B cell (primary cell): ENCODE measurements around the gene ENDOG. TPM values are rescaled to one million over a fixed set of nuclear protein-coding genes. Genes with fewer than 3 reads are reported as not detected.
"Not testable (repeated sequence)": the region's sequence is repeated elsewhere in the genome, so short reads cannot be mapped to it uniquely, and the experiment has no call there.

ENCODE experiments used
- ATAC-seq: fragments of 200-7000 bp; cut with Tn5 transposase; one replicate; pipeline ENCODE4 v1.10.0; 2021; ENCODE audit warnings: low read depth, mild to moderate bottlenecking, moderate number of reproducible peaks, moderate library complexity
- CTCF ChIA-PET: fragments of 350-600 bp; sonication (Branson Sonifier 250); formaldehyde crosslinking; loops from one replicate; lab custom pipeline; 2021; ENCODE audit warnings: antibody characterized with exemption, inconsistent platforms; lab: Charles Lee
- POLR2A ChIA-PET: fragments of 350-600 bp; sonication (Branson Sonifier 250); formaldehyde crosslinking; loops from one replicate; lab custom pipeline; 2021; ENCODE audit warnings: antibody characterized with exemption; lab: Charles Lee
- DNase-seq: peaks from one replicate; pipeline ENCODE4 v3.0.0; 2013
- H2AFZ ChIP-seq: 2 replicates; pipeline ENCODE4 v1.6.1; 2012; ENCODE audit warnings: mild to moderate bottlenecking, low read depth, low read length; ENCODE audit not compliant: insufficient read depth, poor library complexity, severe bottlenecking
- H3K27ac ChIP-seq, 2 donors: 1 replicate in 1 of 2; 2 replicates in 1 of 2; pipeline ENCODE4 v1.5.1; 2012 to 2013; ENCODE audit warnings: low read length in 2 of 2, mild to moderate bottlenecking in 2 of 2, moderate library complexity in 1 of 2
- H3K27me3 ChIP-seq, 4 experiments: fragments of 200-600 bp in 1 of 4; sonication (generic) in 1 of 4; replicated peaks in 1 of 4; 1 replicate in 2 of 4; 2 replicates in 2 of 4; pipeline versions ENCODE4 v1.6.1 to v1.7.0; 2013 to 2016; ENCODE audit warnings: low read length in 3 of 4, mild to moderate bottlenecking in 2 of 4, mixed read lengths in 1 of 4, moderate library complexity in 1 of 4; ENCODE audit not compliant: insufficient read depth in 4 of 4, control insufficient read depth in 3 of 4; ENCODE audit errors: control extremely low read depth in 1 of 4
- H3K36me3 ChIP-seq, 2 experiments: replicated peaks in 1 of 2; 1 replicate in 1 of 2; 2 replicates in 1 of 2; pipeline versions ENCODE4 v1.6.1 to v1.7.1; 2013; ENCODE audit warnings: low read length in 1 of 2; ENCODE audit not compliant: insufficient read depth in 2 of 2, control insufficient read depth in 1 of 2; ENCODE audit errors: control extremely low read depth in 1 of 2, extremely low read depth in 1 of 2
- H3K4me1 ChIP-seq, 2 donors: fragments of 200-600 bp in 1 of 2; sonication (generic) in 1 of 2; 1 replicate in 1 of 2; 2 replicates in 1 of 2; pipeline versions ENCODE4 v1.5.1 to v1.6.1; 2013 to 2017; ENCODE audit warnings: low read length in 2 of 2; ENCODE audit not compliant: control insufficient read depth in 2 of 2, insufficient read depth in 2 of 2
- H3K4me2 ChIP-seq: replicated peaks from 2 replicates; pipeline ENCODE3; 2012; ENCODE audit warnings: mild to moderate bottlenecking, low read depth, low read length; ENCODE audit not compliant: poor library complexity, severe bottlenecking
- H3K4me3 ChIP-seq, 5 experiments: fragments of 200-600 bp in 1 of 5; sonication (generic) in 1 of 5; 1 replicate in 3 of 5; 2 replicates in 2 of 5; pipeline versions ENCODE4 v1.5.1 to v1.7.0; 2011 to 2016; ENCODE audit warnings: low read length in 4 of 5, mild to moderate bottlenecking in 4 of 5, low read depth in 2 of 5, control low read depth in 1 of 5, moderate library complexity in 1 of 5; ENCODE audit not compliant: insufficient read depth in 1 of 5; ENCODE audit errors: control extremely low read depth in 1 of 5, extremely low read depth in 1 of 5
- H3K79me2 ChIP-seq: fragments of 200-600 bp; sonication (generic); one replicate; pipeline ENCODE4 v1.6.0; 2016; ENCODE audit warnings: low read length; ENCODE audit not compliant: control insufficient read depth, insufficient read depth
- H3K9ac ChIP-seq: fragments of 200-600 bp; sonication (generic); 2 replicates; pipeline ENCODE4 v1.6.1; 2017; ENCODE audit warnings: mild to moderate bottlenecking, low read length, moderate library complexity
- H3K9me3 ChIP-seq, 3 donors: one replicate each; pipeline versions ENCODE4 v1.6.1 to v1.7.1; 2013; ENCODE audit warnings: low read length in 2 of 3; ENCODE audit not compliant: control insufficient read depth in 2 of 3, insufficient read depth in 1 of 3; ENCODE audit errors: control extremely low read depth in 1 of 3
- H4K20me1 ChIP-seq: 2 replicates; pipeline ENCODE4 v1.6.0; 2012; ENCODE audit warnings: mild to moderate bottlenecking, low read length; ENCODE audit not compliant: insufficient read depth, control insufficient read depth, poor library complexity, severe bottlenecking
- H3K27ac Mint-ChIP-seq: one replicate; pipeline ENCODE4 v1.8.0; 2021; ENCODE audit warnings: mixed read lengths
- H3K27me3 Mint-ChIP-seq: one replicate; pipeline ENCODE4 v1.8.0; 2021; ENCODE audit warnings: mixed read lengths
- H3K4me1 Mint-ChIP-seq: one replicate; pipeline ENCODE4 v1.8.0; 2021; ENCODE audit warnings: mixed read lengths
- H3K4me3 Mint-ChIP-seq: one replicate; pipeline ENCODE4 v1.8.0; 2021; ENCODE audit warnings: mixed read lengths
- H3K9me3 Mint-ChIP-seq: one replicate; pipeline ENCODE4 v1.8.0; 2022; ENCODE audit warnings: mixed read lengths; ENCODE audit not compliant: insufficient read depth
- EZH2 ChIP-seq: IDR thresholded peaks from 2 replicates; pipeline ENCODE4 v1.6.1; 2012; ENCODE audit warnings: borderline replicate concordance, low read depth, mild to moderate bottlenecking, moderate library complexity, low read length; ENCODE audit not compliant: insufficient read depth, poor library complexity, severe bottlenecking
- WGBS: methylation state at CpG from one replicate; pipeline ENCODE4 v1.1.5; 2013; ENCODE audit warnings: missing lambda C conversion rate; ENCODE audit not compliant: insufficient coverage; 5-methylcytosine and 5-hydroxymethylcytosine counted together
- intact Hi-C: fragments of 100-400 bp; cut with micrococcal nuclease; formaldehyde crosslinking; loops from one replicate; pipeline ENCODE4 v1.10.0; 2022
- polyA plus RNA-seq: library from polyadenylated mRNA; depleted of rRNA; stranded (reverse); fragments of >200 nt; gene quantifications from 2 replicates; pipeline ENCODE4 v1.2.3, GENCODE V29; 2012
- total RNA-seq, 2 donors: library from RNA; stranded (reverse); fragments of 120-200 nt in 1 of 2; gene quantifications; 1 replicate in 1 of 2; 2 replicates in 1 of 2; pipeline versions ENCODE4 v1.2.3 to v1.2.4, GENCODE V29; 2013 to 2022
- TF ChIP-seq, protein P1 (sequence below): fragments of 200-600 bp; IDR thresholded peaks from one replicate; pipeline ENCODE4 v1.8.0; 2022; ENCODE audit warnings: antibody characterized with exemption, mild to moderate bottlenecking

Gene ENDOG
- total and polyA plus RNA-seq, 2 donors (not counting 1 experiment from before 2014, with no cell fraction given) = 12.5 to 19.3 TPM

- H3K79me2 ChIP-seq = peaks cover 15% of the 10 kb centered on the region
- H3K27me3 ChIP-seq = no peaks in the 10 kb centered on the region
- Mint-ChIP-seq H3K4me3 (no peak overlapping the region), H3K27ac (no peak overlapping the region), H3K9me3 (no peaks in the 10 kb centered on the region), H3K4me1 (no peaks in the 10 kb centered on the region), H3K27me3 (no peaks in the 10 kb centered on the region)
- intact Hi-C loops = no loop called here
- no peaks in the 10 kb centered on the region for H3K36me3 ChIP-seq
- H3K9me3 ChIP-seq = peaks cover 0 to 31% (median 4%) of the 10 kb centered on the region in 3 donors
- POLR2A ChIA-PET = no interaction called here
- no peak overlapping the region for H3K4me2 ChIP-seq
- DNase-seq = no peak
- TF ChIP-seq, protein P1, sequence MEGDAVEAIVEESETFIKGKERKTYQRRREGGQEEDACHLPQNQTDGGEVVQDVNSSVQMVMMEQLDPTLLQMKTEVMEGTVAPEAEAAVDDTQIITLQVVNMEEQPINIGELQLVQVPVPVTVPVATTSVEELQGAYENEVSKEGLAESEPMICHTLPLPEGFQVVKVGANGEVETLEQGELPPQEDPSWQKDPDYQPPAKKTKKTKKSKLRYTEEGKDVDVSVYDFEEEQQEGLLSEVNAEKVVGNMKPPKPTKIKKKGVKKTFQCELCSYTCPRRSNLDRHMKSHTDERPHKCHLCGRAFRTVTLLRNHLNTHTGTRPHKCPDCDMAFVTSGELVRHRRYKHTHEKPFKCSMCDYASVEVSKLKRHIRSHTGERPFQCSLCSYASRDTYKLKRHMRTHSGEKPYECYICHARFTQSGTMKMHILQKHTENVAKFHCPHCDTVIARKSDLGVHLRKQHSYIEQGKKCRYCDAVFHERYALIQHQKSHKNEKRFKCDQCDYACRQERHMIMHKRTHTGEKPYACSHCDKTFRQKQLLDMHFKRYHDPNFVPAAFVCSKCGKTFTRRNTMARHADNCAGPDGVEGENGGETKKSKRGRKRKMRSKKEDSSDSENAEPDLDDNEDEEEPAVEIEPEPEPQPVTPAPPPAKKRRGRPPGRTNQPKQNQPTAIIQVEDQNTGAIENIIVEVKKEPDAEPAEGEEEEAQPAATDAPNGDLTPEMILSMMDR = no peak
- no peak for TF ChIP-seq EZH2
- no peaks in the 10 kb centered on the region for H3K4me1 ChIP-seq
- no peak overlapping the region for H3K4me3 ChIP-seq
- CTCF ChIA-PET = interaction anchor here (0.7 kb wide), 1 partner anchor 82 kb away, joined by 3 read pairs; no protein-coding TSS in a partner anchor
- no peak for ATAC-seq
- no CpG with 5 or more reads among the region's 1 CpG for WGBS
- no peak overlapping the region for H3K9ac ChIP-seq
- no peaks in the 10 kb centered on the region for H4K20me1 ChIP-seq
- no peak overlapping the region for H2AFZ ChIP-seq
- no peak overlapping the region for H3K27ac ChIP-seq
Observed at GRCh38 chr9:128847803-128848202, 29.5 kb downstream of the ENDOG start.

GRCh38 chr9:128851024-128851423, 32.7 kb downstream of the ENDOG start:
- Histone ChIP-seq H3K79me2 (peaks cover 11% of the 10 kb centered on the region), H3K9me3 (peaks cover 0 to 31% (median 4%) of the 10 kb centered on the region in 3 donors)
- H4K20me1 ChIP-seq, intact Hi-C loops, DNase-seq, H3K4me1 ChIP-seq, H2AFZ ChIP-seq, POLR2A ChIA-PET, H3K4me3 Mint-ChIP-seq, H3K9ac ChIP-seq, CTCF ChIA-PET, H3K27ac ChIP-seq, H3K9me3 Mint-ChIP-seq, H3K27me3 ChIP-seq, H3K4me1 Mint-ChIP-seq, H3K27me3 Mint-ChIP-seq, H3K4me3 ChIP-seq, ATAC-seq, H3K4me2 ChIP-seq, H3K36me3 ChIP-seq, H3K27ac Mint-ChIP-seq: not testable (repeated sequence)
- 93% methylated on average over 2 of the region's 10 CpGs for WGBS

- DNase-seq = not testable (repeated sequence)
Observed at GRCh38 chr9:128851779-128852600, 33.7 kb downstream of the ENDOG start.

More at GRCh38 chr9:128851779-128852600, 33.7 kb downstream of the ENDOG start:
- H3K79me2 ChIP-seq, H3K4me2 ChIP-seq, H2AFZ ChIP-seq, H3K4me3 Mint-ChIP-seq, H4K20me1 ChIP-seq, H3K4me1 Mint-ChIP-seq, H3K27ac Mint-ChIP-seq, H3K27ac ChIP-seq, H3K9ac ChIP-seq, POLR2A ChIA-PET, H3K9me3 Mint-ChIP-seq, H3K4me1 ChIP-seq, H3K4me3 ChIP-seq, intact Hi-C loops, ATAC-seq, H3K36me3 ChIP-seq, H3K27me3 ChIP-seq, H3K27me3 Mint-ChIP-seq: not testable (repeated sequence)
- 100% methylated on average over 6 of the region's 10 CpGs for WGBS
- H3K9me3 ChIP-seq = peaks cover 0 to 31% (median 4%) of the 10 kb centered on the region in 3 donors
- CTCF ChIA-PET = interaction anchor here (1.2 kb wide), 1 partner anchor 76 kb away, joined by 4 read pairs; no protein-coding TSS in a partner anchor
